HepG2 (cell line): ENCODE data around the gene TFB1M. TPM values are rescaled to one million over a fixed set of nuclear protein-coding genes. Genes with fewer than 3 reads are reported as not detected.

Source experiments
- ATAC-seq: fragments of 200-7000 bp; cut with Tn5 transposase; 3 replicates; pipeline ENCODE4 v1.9.1; 2020; ENCODE audit warnings: mild to moderate bottlenecking, moderate library complexity
- BruUV-seq: library from RNA; stranded (reverse); fragments of 400-500 nt; replicated peaks from 2 replicates; lab custom pipeline; 2021; lab: Mats Ljungman, UMichigan
- CTCF ChIA-PET: fragments of 300-600 bp; formaldehyde crosslinking; extraction: SDS; loops from one replicate; lab custom pipeline; 2021; ENCODE audit warnings: low total read pairs, inconsistent platforms, low intra/inter-chr PET ratio; lab: Yijun Ruan, JAX
- POLR2A ChIA-PET: fragments of 350-600 bp; sonication (Branson Sonifier 250); formaldehyde crosslinking; loops from one replicate; lab custom pipeline; 2020; ENCODE audit warnings: antibody characterized with exemption, inconsistent platforms; lab: Yijun Ruan, JAX
- DNase-seq: peaks from one replicate; pipeline ENCODE4 v3.0.0-alpha.2; 2015; ENCODE audit warnings: low spot score
- FAIRE-seq: peaks from 3 replicates; lab custom pipeline; 2011; peaks lifted over from hg19 to GRCh38; lab: Jason Lieb, UNC
- H2AFZ ChIP-seq: one replicate; pipeline ENCODE4 v1.6.1; 2011; ENCODE audit warnings: low read length, inconsistent platforms
- H3K27ac ChIP-seq: fragments of 300-600 bp; 3 replicates; pipeline ENCODE4 v1.8.0; 2011; ENCODE audit warnings: mixed run types, mild to moderate bottlenecking, mixed read lengths, low read length, inconsistent platforms; ENCODE audit not compliant: insufficient read depth; ENCODE audit errors: extremely low read length
- H3K27me3 ChIP-seq, 2 experiments: fragments of 200-600 bp in 1 of 2; 2 replicates in 1 of 2; 3 replicates in 1 of 2; pipeline versions ENCODE4 v1.6.0 to v1.8.0; 2011; ENCODE audit warnings: low read length in 2 of 2, mild to moderate bottlenecking in 2 of 2, moderate library complexity in 2 of 2, inconsistent platforms in 1 of 2; ENCODE audit not compliant: insufficient read depth in 2 of 2, control insufficient read depth in 1 of 2
- H3K36me3 ChIP-seq, 2 experiments: fragments of 200-600 bp in 1 of 2; replicated peaks in 1 of 2; 2 replicates in 1 of 2; 3 replicates in 1 of 2; pipeline versions ENCODE4 v1.5.1 to v1.8.0; 2011; ENCODE audit warnings: low read length in 2 of 2, inconsistent platforms in 1 of 2; ENCODE audit not compliant: insufficient read depth in 2 of 2, control insufficient read depth in 1 of 2
- H3K4me1 ChIP-seq: 2 replicates; pipeline ENCODE4 v1.5.1; 2012; ENCODE audit warnings: low read length, inconsistent platforms; ENCODE audit not compliant: insufficient read depth
- H3K4me2 ChIP-seq: 2 replicates; pipeline ENCODE4 v1.6.0; 2011; ENCODE audit warnings: low read depth, low read length, inconsistent platforms
- H3K4me3 ChIP-seq, 3 experiments: fragments of 200-600 bp in 1 of 3; sonication (generic), shearing (Covaris generic) in 1 of 3; replicated peaks in 1 of 3; 2 replicates each; pipeline ENCODE4 v1.5.1; 2011 to 2016; ENCODE audit warnings: low read length in 3 of 3, inconsistent platforms in 2 of 3, low read depth in 2 of 3, mild to moderate bottlenecking in 2 of 3, control low read depth in 1 of 3, mixed read lengths in 1 of 3; ENCODE audit not compliant: insufficient read depth in 1 of 3
- H3K79me2 ChIP-seq: one replicate; pipeline ENCODE4 v1.6.1; 2011; ENCODE audit warnings: low read length, inconsistent platforms; ENCODE audit not compliant: insufficient read depth
- H3K9ac ChIP-seq: 2 replicates; pipeline ENCODE4 v1.6.0; 2011; ENCODE audit warnings: mild to moderate bottlenecking, low read depth, low read length, inconsistent platforms; ENCODE audit not compliant: insufficient read depth
- H3K9me3 ChIP-seq: 2 replicates; pipeline ENCODE4 v1.5.1; 2012; ENCODE audit warnings: mild to moderate bottlenecking, low read length
- H4K20me1 ChIP-seq: 2 replicates; pipeline ENCODE4 v1.6.0; 2011; ENCODE audit warnings: inconsistent platforms, mild to moderate bottlenecking, low read length, moderate library complexity; ENCODE audit not compliant: insufficient read depth
- CBX2 ChIP-seq, 2 experiments: fragments of 200-600 bp in 1 of 2; sonication (generic); formaldehyde crosslinking in 1 of 2; IDR thresholded peaks; 2 replicates each; pipeline versions ENCODE4 v1.7.0 to v1.8.1; 2018 to 2022; ENCODE audit warnings: low read depth in 2 of 2, low read length in 1 of 2, mild to moderate bottlenecking in 1 of 2, missing genetic modification reagents in 1 of 2
- CHCHD3 ChIP-seq: sonication (generic); formaldehyde crosslinking; IDR thresholded peaks from 2 replicates; pipeline ENCODE4 v1.8.0; 2022; ENCODE audit warnings: mild to moderate bottlenecking, missing genetic modification reagents, moderate library complexity
- ELF4 ChIP-seq: sonication (generic); formaldehyde crosslinking; IDR thresholded peaks from 2 replicates; pipeline ENCODE4 v1.5.0; 2020; ENCODE audit warnings: missing genetic modification reagents, mild to moderate bottlenecking, moderate library complexity, borderline replicate concordance
- MLLT10 ChIP-seq: sonication (generic); formaldehyde crosslinking; IDR thresholded peaks from 2 replicates; pipeline ENCODE4 v1.4.0; 2020; ENCODE audit warnings: missing genetic modification reagents
- NFYC ChIP-seq: IDR thresholded peaks from 2 replicates; pipeline ENCODE4 v1.6.1; 2016; ENCODE audit warnings: missing genetic modification reagents, missing compliant biosample characterization
- ZIK1 ChIP-seq: sonication (generic); formaldehyde crosslinking; IDR thresholded peaks from 2 replicates; pipeline ENCODE4 v1.5.0; 2020; ENCODE audit warnings: mild to moderate bottlenecking, low read depth, missing genetic modification reagents, borderline replicate concordance
- ZNF101 ChIP-seq: sonication (generic); formaldehyde crosslinking; IDR thresholded peaks from 2 replicates; pipeline ENCODE4 v1.4.0; 2020; ENCODE audit warnings: mild to moderate bottlenecking, low read depth, missing genetic modification reagents, borderline replicate concordance
- ZNF629 ChIP-seq: sonication (generic); formaldehyde crosslinking; conservative IDR thresholded peaks from 2 replicates; pipeline ENCODE4 v1.5.0; 2020; ENCODE audit warnings: missing genetic modification reagents
- ZNF644 ChIP-seq: IDR thresholded peaks from 2 replicates; pipeline ENCODE4 v1.6.1; 2016; ENCODE audit warnings: low read depth
- ZNF749 ChIP-seq: sonication (generic); formaldehyde crosslinking; IDR thresholded peaks from 2 replicates; pipeline ENCODE4 v1.8.0; 2022; ENCODE audit warnings: mild to moderate bottlenecking, missing genetic modification reagents, moderate library complexity, borderline replicate concordance
- WGBS: methylation state at CpG from one replicate; pipeline ENCODE4 v1.1.6; 2017; ENCODE audit warnings: low lambda C conversion rate; 5-methylcytosine and 5-hydroxymethylcytosine counted together
- in situ Hi-C: cut with HindIII; loops from 2 replicates; pipeline ENCODE4 v1.10.0; 2017; ENCODE audit warnings: low pct_unique_long_range_greater_than_20kb; ENCODE audit not compliant: extremely low pct_ligation_motif_present
- intact Hi-C: fragments of 100-400 bp; cut with micrococcal nuclease; formaldehyde crosslinking; loops from one replicate; pipeline ENCODE4 v1.10.0; 2022; ENCODE audit not compliant: unreplicated experiment
- polyA plus RNA-seq, 8 experiments: library from polyadenylated mRNA; depleted of rRNA in 3 of 8; stranded (reverse) in 7 of 8; unstranded in 1 of 8; fragments of >200 nt; fragmentation: Illumina TruSeq in 4 of 8; extraction: Trizol in 4 of 8; gene quantifications; 2 replicates each; pipeline versions ENCODE4 v1.2.1 to v1.2.3, GENCODE V29; 2011 to 2016; ENCODE audit warnings: low read depth in 4 of 8, missing spikeins in 1 of 8, mixed read lengths in 1 of 8; ENCODE audit not compliant: insufficient read depth in 1 of 8
- total RNA-seq, 5 experiments: library from RNA; depleted of rRNA; stranded (reverse); fragments of >200 nt; fragmentation: Illumina TruSeq; extraction: Trizol; gene quantifications; 2 replicates each; pipeline ENCODE4 v1.2.3, GENCODE V29; 2016; ENCODE audit warnings: low read depth in 1 of 5
- TF ChIP-seq, protein P1 (sequence below): sonication (generic); formaldehyde crosslinking; IDR thresholded peaks from 2 replicates; pipeline ENCODE4 v1.4.0; 2020; ENCODE audit warnings: missing genetic modification reagents
- TF ChIP-seq, protein P2 (sequence below): sonication (generic); formaldehyde crosslinking; IDR thresholded peaks from 2 replicates; pipeline ENCODE4 v1.4.0; 2020; ENCODE audit warnings: missing genetic modification reagents

The TFB1M gene
- total and polyA plus RNA-seq, 2 of the 13 experiments (the other 11 are each of a cell fraction or from before 2014, with no cell fraction given): 91.4 to 122 TPM

DNA sequence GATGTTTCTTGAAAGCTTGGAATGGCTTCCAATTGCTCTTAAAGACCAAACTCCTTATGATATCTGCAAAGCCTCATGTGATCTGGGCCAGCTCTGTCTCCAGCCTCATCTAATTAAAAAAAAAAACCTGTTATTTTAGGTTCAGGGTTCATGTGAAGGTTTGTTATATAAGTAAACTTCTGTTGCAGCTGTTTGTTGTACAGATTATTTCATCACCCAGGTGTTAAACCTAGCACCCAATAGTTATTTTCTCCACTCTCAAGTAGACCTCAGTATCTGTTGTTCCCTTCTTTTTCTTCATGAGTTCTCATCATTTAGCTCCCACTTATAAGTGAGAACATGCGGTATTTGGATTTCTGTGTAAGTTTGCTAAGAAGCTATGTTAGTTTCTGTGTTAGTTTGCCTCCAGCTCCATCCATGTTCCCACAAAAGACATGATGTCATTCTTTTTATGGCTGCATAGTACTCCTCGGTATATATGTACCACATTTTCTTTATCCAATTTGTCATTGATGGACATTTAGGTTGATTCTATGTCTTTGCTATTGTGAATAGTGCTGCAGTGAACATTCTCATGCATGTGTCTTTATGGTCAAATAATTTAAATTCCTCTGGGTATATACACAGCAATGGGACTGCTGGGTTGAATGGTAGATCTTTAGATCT, 30.2 kb upstream of the TFB1M start (continued):
- TF ChIP-seq ZNF101 (CRISPR knock-in tag): no peak
- no peak; the same call in 1 of the 2 replicates for TF ChIP-seq ZNF749 (CRISPR knock-in tag)
- no peak for TF ChIP-seq NFYC (CRISPR knock-in tag)
- TF ChIP-seq CHCHD3 (CRISPR knock-in tag): no peak
- TF ChIP-seq, protein P1, sequence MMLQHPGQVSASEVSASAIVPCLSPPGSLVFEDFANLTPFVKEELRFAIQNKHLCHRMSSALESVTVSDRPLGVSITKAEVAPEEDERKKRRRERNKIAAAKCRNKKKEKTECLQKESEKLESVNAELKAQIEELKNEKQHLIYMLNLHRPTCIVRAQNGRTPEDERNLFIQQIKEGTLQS (CRISPR knock-in tag): no peak
- TF ChIP-seq MLLT10: no peak
- no peak for TF ChIP-seq ZIK1 (CRISPR knock-in tag)

DNA sequence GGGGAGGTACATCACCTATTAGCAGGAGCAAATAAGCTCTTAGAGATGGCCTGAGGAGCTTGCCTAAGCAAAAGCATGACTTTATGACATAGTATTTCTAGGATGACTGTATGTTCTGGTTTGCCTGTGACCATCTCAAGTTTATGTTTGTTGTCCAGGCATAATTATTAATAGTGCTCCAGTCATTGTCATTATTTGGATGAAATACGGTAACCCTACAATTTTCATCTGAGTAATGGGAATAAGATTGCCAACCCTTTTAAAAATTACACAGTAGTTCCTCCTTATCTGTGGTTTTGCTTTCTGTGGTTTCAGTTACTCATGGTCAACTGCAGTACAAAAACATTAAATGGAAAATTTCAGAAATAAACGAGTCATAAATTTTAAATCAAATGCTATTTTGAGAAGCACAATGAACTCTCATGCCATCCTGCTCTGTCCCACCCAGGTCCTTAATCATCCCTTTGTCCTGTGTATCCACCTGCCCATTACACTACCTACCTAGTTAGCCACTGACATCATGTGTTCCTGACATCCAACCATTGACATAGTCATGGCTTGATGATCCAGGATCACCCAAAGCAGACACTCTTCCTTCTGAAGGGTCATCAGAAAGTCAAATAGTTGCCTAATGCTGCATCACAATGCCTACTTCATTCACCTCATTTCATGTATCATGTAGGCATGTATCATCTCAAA, 27.0 kb upstream of the TFB1M start:
- Histone ChIP-seq H3K9me3 (peaks cover 51% of the 10 kb centered on the region), H3K27ac (peak overlapping the region; percentile 14), H2AFZ (no peak overlapping the region), H3K27me3 (no peaks in the 10 kb centered on the region), H3K9ac (no peak overlapping the region), H4K20me1 (no peaks in the 10 kb centered on the region), H3K4me3 (no peak overlapping the region), H3K79me2 (no peaks in the 10 kb centered on the region), H3K4me2 (no peak overlapping the region), H3K4me1 (peaks cover 24% of the 10 kb centered on the region), H3K36me3 (no peaks in the 10 kb centered on the region)
- CTCF ChIA-PET: interaction anchor here (0.6 to 1.9 kb wide), 2 partner anchors 14 to 189 kb away, joined by 3 to 9 read pairs; no protein-coding TSS in a partner anchor
- DNase-seq (peak; percentile 49), ATAC-seq (no peak), FAIRE-seq (no peak)
- no TSS peak for BruUV-seq
- intact Hi-C loops: no loop called here
- no peak for TF ChIP-seq ELF4 (CRISPR knock-in tag)
- peak; percentile 49; the same call in 1 of the 2 replicates for TF ChIP-seq ZNF644
- TF ChIP-seq, protein P2, sequence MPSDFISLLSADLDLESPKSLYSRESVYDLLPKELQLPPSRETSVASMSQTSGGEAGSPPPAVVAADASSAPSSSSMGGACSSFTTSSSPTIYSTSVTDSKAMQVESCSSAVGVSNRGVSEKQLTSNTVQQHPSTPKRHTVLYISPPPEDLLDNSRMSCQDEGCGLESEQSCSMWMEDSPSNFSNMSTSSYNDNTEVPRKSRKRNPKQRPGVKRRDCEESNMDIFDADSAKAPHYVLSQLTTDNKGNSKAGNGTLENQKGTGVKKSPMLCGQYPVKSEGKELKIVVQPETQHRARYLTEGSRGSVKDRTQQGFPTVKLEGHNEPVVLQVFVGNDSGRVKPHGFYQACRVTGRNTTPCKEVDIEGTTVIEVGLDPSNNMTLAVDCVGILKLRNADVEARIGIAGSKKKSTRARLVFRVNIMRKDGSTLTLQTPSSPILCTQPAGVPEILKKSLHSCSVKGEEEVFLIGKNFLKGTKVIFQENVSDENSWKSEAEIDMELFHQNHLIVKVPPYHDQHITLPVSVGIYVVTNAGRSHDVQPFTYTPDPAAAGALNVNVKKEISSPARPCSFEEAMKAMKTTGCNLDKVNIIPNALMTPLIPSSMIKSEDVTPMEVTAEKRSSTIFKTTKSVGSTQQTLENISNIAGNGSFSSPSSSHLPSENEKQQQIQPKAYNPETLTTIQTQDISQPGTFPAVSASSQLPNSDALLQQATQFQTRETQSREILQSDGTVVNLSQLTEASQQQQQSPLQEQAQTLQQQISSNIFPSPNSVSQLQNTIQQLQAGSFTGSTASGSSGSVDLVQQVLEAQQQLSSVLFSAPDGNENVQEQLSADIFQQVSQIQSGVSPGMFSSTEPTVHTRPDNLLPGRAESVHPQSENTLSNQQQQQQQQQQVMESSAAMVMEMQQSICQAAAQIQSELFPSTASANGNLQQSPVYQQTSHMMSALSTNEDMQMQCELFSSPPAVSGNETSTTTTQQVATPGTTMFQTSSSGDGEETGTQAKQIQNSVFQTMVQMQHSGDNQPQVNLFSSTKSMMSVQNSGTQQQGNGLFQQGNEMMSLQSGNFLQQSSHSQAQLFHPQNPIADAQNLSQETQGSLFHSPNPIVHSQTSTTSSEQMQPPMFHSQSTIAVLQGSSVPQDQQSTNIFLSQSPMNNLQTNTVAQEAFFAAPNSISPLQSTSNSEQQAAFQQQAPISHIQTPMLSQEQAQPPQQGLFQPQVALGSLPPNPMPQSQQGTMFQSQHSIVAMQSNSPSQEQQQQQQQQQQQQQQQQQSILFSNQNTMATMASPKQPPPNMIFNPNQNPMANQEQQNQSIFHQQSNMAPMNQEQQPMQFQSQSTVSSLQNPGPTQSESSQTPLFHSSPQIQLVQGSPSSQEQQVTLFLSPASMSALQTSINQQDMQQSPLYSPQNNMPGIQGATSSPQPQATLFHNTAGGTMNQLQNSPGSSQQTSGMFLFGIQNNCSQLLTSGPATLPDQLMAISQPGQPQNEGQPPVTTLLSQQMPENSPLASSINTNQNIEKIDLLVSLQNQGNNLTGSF (CRISPR knock-in tag): no peak
- peak; percentile 47; the same call in 1 of the 2 replicates for TF ChIP-seq ZNF629 (CRISPR knock-in tag)
- no peak for TF ChIP-seq CBX2 (IDR thresholded peaks at IDR 0.05; ENCODE audit: low read depth, low read length)
- TF ChIP-seq CBX2 (CRISPR knock-in tag; IDR thresholded peaks at IDR 0.05; ENCODE audit: low read depth): no peak
- POLR2A ChIA-PET: interaction anchor here (0.8 to 4.7 kb wide), 3 partner anchors 12 to 188 kb away, joined by 3 to 26 read pairs (median 5); no protein-coding TSS in a partner anchor
- in situ Hi-C loops: no loop called here
- 95% methylated on average over 2 of the region's 2 CpGs for WGBS
